ENCODE measurements around the gene TRIO.

TRIO gene

DNA sequence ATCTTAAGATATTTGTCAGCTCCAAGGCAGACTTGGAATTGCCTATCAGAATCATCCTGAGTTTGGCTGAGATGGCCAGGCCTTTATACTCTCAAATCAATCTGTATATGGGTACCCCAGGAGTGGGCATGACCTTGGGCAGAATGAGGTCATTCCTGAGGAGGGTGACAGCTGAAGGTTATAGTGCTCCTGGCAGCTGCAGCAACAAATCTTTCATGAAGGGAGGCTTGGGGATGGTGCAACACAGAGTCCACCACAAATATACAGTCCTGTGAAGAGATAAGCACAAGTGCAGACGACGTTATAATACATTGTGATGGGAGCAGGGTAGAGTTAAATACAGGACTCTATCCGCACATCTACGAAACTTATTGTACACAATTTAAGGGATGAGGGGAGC, 21.1 kb upstream of the TRIO start:
- no peak overlapping the region for H3K4me3 ChIP-seq (ENCODE audit: control insufficient read depth, low read depth, low read length)
- TF ChIP-seq, protein P1, sequence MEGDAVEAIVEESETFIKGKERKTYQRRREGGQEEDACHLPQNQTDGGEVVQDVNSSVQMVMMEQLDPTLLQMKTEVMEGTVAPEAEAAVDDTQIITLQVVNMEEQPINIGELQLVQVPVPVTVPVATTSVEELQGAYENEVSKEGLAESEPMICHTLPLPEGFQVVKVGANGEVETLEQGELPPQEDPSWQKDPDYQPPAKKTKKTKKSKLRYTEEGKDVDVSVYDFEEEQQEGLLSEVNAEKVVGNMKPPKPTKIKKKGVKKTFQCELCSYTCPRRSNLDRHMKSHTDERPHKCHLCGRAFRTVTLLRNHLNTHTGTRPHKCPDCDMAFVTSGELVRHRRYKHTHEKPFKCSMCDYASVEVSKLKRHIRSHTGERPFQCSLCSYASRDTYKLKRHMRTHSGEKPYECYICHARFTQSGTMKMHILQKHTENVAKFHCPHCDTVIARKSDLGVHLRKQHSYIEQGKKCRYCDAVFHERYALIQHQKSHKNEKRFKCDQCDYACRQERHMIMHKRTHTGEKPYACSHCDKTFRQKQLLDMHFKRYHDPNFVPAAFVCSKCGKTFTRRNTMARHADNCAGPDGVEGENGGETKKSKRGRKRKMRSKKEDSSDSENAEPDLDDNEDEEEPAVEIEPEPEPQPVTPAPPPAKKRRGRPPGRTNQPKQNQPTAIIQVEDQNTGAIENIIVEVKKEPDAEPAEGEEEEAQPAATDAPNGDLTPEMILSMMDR (conservative IDR thresholded peaks at IDR 0.05; ENCODE audit: control insufficient read depth, insufficient read depth, low read depth, low read length), result no peak
- no peak for DNase-seq (ENCODE audit: low read depth)

- no peak overlapping the region for H3K4me3 ChIP-seq (ENCODE audit: control insufficient read depth, low read depth, low read length)
- DNase-seq (ENCODE audit: low read depth), result no peak
- TF ChIP-seq, protein P1 (conservative IDR thresholded peaks at IDR 0.05; ENCODE audit: control insufficient read depth, insufficient read depth, low read depth, low read length), result no peak
These were observed 19.6 kb upstream of the TRIO start for GRCh38 chr5:14123551-14123950.

- TF ChIP-seq, protein P1 (conservative IDR thresholded peaks at IDR 0.05; ENCODE audit: control insufficient read depth, insufficient read depth, low read depth, low read length), result no peak
- no peak for DNase-seq (ENCODE audit: low read depth)
These were observed 19.1 kb upstream of the TRIO start for GRCh38 chr5:14123974-14124482.

GRCh38 chr5:14125262-14125661, 17.9 kb upstream of the TRIO start:
- no peak overlapping the region for H3K4me3 ChIP-seq (ENCODE audit: control insufficient read depth, low read depth, low read length)
- DNase-seq (ENCODE audit: low read depth), result no peak
- TF ChIP-seq, protein P1 (conservative IDR thresholded peaks at IDR 0.05; ENCODE audit: control insufficient read depth, insufficient read depth, low read depth, low read length), result no peak

More at GRCh38 chr5:14123974-14124482, 19.1 kb upstream of the TRIO start:
- H3K4me3 ChIP-seq (ENCODE audit: control insufficient read depth, low read depth, low read length), result no peak overlapping the region

DNA sequence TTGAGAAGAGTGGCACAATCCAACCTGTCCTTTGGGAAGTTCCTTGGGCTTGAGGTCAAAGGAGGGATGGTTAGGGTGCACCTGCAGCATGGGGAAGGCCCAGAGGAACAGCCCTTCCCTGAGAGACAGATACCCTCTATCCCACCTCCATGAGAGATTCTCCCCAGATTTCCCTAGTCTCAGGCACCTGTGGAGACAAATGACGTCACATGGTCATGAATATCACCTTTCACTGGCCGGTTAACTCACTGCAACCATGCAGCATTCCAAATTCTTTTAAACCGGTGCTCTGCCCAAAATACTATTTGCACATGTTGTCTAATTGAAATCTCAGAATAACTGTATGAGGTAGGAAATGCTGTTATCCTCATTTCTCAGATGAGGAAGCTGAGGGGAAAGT, 15.6 kb upstream of the TRIO start:
- DNase-seq (ENCODE audit: low read depth), result no peak
- H3K4me3 ChIP-seq (ENCODE audit: control insufficient read depth, low read depth, low read length), result no peak overlapping the region
- TF ChIP-seq, protein P1 (conservative IDR thresholded peaks at IDR 0.05; ENCODE audit: control insufficient read depth, insufficient read depth, low read depth, low read length), result no peak

DNA sequence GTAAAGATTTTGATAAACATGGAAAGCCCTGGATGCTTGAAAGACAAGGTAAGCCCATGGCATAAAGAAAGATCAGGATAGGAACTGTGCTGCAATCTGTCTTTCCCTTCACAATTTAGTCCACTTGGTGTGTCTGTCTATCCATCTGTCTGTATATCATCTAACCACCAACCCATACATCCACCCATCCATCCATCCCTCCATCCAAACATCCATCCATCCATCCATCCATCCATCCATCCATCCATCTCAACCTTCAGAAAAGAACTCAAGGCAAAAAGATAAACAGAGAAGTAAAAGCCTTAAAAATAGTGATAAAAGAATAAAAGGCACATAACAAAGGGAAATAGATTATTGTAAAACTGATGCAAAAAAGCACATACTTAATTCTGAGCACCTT, 15.1 kb upstream of the TRIO start:
- no peak overlapping the region for H3K4me3 ChIP-seq (ENCODE audit: control insufficient read depth, low read depth, low read length)
- TF ChIP-seq, protein P1 (conservative IDR thresholded peaks at IDR 0.05; ENCODE audit: control insufficient read depth, insufficient read depth, low read depth, low read length), result no peak
- DNase-seq (ENCODE audit: low read depth), result no peak

DNA sequence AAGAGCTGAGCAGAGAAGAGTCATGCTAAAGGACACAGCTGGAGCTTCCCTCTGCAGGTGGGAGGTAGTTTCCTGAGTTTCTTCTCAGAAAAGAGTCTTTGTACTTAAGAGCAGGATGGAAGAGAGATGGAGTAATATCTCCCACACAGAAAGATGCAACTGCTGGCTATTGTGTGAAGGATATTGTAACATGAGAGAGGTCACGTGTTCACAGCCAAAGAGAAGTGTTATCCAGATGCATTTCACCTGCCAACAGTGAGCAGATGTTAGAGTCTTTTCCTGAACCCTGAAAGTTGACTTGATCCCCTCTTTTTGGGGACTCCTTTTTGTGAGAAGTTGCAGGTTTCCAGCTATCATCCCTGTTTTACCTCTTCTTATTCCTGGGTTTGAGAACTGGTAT, 14.0 kb upstream of the TRIO start:
- TF ChIP-seq, protein P1 (conservative IDR thresholded peaks at IDR 0.05; ENCODE audit: control insufficient read depth, insufficient read depth, low read depth, low read length), result no peak
- DNase-seq (ENCODE audit: low read depth), result no peak
- H3K4me3 ChIP-seq (ENCODE audit: control insufficient read depth, low read depth, low read length), result no peak overlapping the region

All from fibroblast of mammary gland (primary cell).